Smooth muscle cell (in vitro differentiated cells): Measurements from ENCODE around the gene NR5A2. TPM values are rescaled to one million over a fixed set of nuclear protein-coding genes. Genes with fewer than 3 reads are reported as not detected.

Experiments used
- DNase-seq: peaks from one replicate; lab custom pipeline; 2025; ENCODE audit not compliant: unreplicated experiment; lab: John Stamatoyannopoulos, UW
- H2AFZ ChIP-seq: fragments of 200-600 bp; sonication (generic); 2 replicates; pipeline ENCODE4 v1.6.0; 2016; ENCODE audit warnings: antibody characterized with exemption, low read depth, mild to moderate bottlenecking
- H3F3A ChIP-seq: fragments of 200-600 bp; sonication (generic); 2 replicates; pipeline ENCODE4 v1.6.0; 2017; ENCODE audit warnings: antibody characterized with exemption, low read depth
- H3K27ac ChIP-seq: fragments of 200-600 bp; sonication (generic); 2 replicates; pipeline ENCODE4 v1.5.1; 2016; ENCODE audit warnings: low read depth, mild to moderate bottlenecking
- H3K27me3 ChIP-seq: fragments of 200-600 bp; sonication (generic); 2 replicates; pipeline ENCODE4 v1.6.1; 2016; ENCODE audit warnings: low read depth, mild to moderate bottlenecking
- H3K36me3 ChIP-seq: fragments of 200-600 bp; sonication (generic); 2 replicates; pipeline ENCODE4 v1.5.1; 2016; ENCODE audit warnings: low read depth
- H3K4me1 ChIP-seq: fragments of 200-600 bp; sonication (generic); 2 replicates; pipeline ENCODE4 v1.5.1; 2016; ENCODE audit warnings: low read depth
- H3K4me2 ChIP-seq: fragments of 200-600 bp; sonication (generic); 2 replicates; pipeline ENCODE4 v1.6.0; 2016; ENCODE audit warnings: mild to moderate bottlenecking
- H3K4me3 ChIP-seq: fragments of 200-600 bp; sonication (generic); 2 replicates; pipeline ENCODE4 v1.5.1; 2016; ENCODE audit warnings: mild to moderate bottlenecking
- H3K79me2 ChIP-seq: fragments of 200-600 bp; sonication (generic); 2 replicates; pipeline ENCODE4 v1.6.0; 2016; ENCODE audit warnings: low read depth, mild to moderate bottlenecking
- H3K9ac ChIP-seq: fragments of 200-600 bp; sonication (generic); 2 replicates; pipeline ENCODE4 v1.6.0; 2016; ENCODE audit warnings: low read depth
- H3K9me3 ChIP-seq: fragments of 200-600 bp; sonication (generic); replicated peaks from 2 replicates; pipeline ENCODE4 v1.5.1; 2016; ENCODE audit warnings: low read depth
- H4K20me1 ChIP-seq: fragments of 200-600 bp; sonication (generic); 2 replicates; pipeline ENCODE4 v1.6.0; 2016; ENCODE audit warnings: low read depth
- WGBS: methylation state at CpG from one replicate; pipeline ENCODE4 v1.1.7; 2016; ENCODE audit warnings: low lambda C conversion rate; 5-methylcytosine and 5-hydroxymethylcytosine counted together
- polyA plus RNA-seq: library from polyadenylated mRNA; unstranded; fragments of >200 nt; fragmentation: Nextera tagmentation; extraction: Ambion mirVana; gene quantifications from 2 replicates; pipeline ENCODE4 v1.2.1, GENCODE V29; 2016
- total RNA-seq: library from RNA; depleted of rRNA; stranded (reverse); fragments of >200 nt; gene quantifications from 2 replicates; pipeline ENCODE4 v1.2.3, GENCODE V29; 2014
- TF ChIP-seq, protein P1 (sequence below): fragments of 200-600 bp; sonication (generic); IDR thresholded peaks from 2 replicates; pipeline ENCODE4 v1.5.1; 2017; ENCODE audit warnings: borderline replicate concordance, mild to moderate bottlenecking, antibody characterized with exemption; ENCODE audit not compliant: insufficient read depth, poor library complexity, severe bottlenecking

The NR5A2 gene
- total and polyA plus RNA-seq, 2 experiments from 2014 or later, result 0.14 to 0.22 TPM

DNA sequence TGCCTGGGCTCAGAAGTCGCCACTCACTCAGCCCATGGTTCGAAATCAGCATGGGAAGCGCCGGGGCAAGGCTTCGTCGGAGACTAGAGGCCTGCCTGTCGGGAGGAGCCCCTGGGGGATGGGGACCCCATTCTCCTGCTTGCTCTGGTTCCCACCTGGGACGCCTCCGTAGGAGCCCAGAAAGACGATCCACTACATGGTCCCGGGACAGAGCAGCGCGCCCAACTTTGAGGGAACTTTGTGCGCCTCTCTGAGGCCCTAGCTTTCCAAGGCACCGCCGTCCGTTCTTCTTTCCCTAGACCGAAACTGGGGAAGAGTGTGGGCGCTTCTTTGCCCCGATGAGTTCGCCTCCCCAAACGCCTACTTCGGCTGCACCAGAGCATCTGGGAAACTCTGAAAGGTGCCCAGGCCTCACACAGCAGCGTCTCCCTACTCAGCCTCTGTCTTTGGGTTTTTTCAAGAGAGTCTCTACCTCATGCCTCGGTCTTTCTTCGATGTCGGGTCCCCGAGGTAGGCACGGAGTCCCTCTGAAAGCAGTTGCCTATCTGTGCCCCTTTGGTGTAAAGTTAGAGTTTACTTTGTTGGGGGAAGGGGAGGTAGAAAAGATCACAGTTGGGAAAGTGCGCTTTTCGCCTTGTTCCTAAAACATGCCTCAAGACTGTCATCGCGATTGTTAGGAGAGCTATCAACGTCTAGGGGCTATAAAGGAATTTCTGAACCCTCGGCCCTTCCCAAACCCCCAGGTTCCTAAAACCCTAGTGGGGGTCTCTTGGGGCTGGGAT, 14.0 kb downstream of the NR5A2 start:
- no peaks in the 10 kb centered on the region for H3K9me3 ChIP-seq
- no peak for DNase-seq
- WGBS, result 4% methylated on average over 35 of the region's 35 CpGs
- H3F3A ChIP-seq, result no peaks in the 10 kb centered on the region
- peaks cover 30% of the 10 kb centered on the region for H3K4me1 ChIP-seq
- TF ChIP-seq, protein P1, sequence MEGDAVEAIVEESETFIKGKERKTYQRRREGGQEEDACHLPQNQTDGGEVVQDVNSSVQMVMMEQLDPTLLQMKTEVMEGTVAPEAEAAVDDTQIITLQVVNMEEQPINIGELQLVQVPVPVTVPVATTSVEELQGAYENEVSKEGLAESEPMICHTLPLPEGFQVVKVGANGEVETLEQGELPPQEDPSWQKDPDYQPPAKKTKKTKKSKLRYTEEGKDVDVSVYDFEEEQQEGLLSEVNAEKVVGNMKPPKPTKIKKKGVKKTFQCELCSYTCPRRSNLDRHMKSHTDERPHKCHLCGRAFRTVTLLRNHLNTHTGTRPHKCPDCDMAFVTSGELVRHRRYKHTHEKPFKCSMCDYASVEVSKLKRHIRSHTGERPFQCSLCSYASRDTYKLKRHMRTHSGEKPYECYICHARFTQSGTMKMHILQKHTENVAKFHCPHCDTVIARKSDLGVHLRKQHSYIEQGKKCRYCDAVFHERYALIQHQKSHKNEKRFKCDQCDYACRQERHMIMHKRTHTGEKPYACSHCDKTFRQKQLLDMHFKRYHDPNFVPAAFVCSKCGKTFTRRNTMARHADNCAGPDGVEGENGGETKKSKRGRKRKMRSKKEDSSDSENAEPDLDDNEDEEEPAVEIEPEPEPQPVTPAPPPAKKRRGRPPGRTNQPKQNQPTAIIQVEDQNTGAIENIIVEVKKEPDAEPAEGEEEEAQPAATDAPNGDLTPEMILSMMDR, result no peak
- H3K9ac ChIP-seq, result no peak overlapping the region
- no peaks in the 10 kb centered on the region for H3K36me3 ChIP-seq
- peaks cover 100% of the 10 kb centered on the region for H3K27me3 ChIP-seq
- H3K4me3 ChIP-seq, result peak overlapping the region; percentile 59
- no peak overlapping the region for H2AFZ ChIP-seq
- H3K27ac ChIP-seq, result no peak overlapping the region
- peak overlapping the region; percentile 99 for H3K4me2 ChIP-seq
- H4K20me1 ChIP-seq, result peaks cover 5% of the 10 kb centered on the region
- H3K79me2 ChIP-seq, result no peaks in the 10 kb centered on the region

DNA sequence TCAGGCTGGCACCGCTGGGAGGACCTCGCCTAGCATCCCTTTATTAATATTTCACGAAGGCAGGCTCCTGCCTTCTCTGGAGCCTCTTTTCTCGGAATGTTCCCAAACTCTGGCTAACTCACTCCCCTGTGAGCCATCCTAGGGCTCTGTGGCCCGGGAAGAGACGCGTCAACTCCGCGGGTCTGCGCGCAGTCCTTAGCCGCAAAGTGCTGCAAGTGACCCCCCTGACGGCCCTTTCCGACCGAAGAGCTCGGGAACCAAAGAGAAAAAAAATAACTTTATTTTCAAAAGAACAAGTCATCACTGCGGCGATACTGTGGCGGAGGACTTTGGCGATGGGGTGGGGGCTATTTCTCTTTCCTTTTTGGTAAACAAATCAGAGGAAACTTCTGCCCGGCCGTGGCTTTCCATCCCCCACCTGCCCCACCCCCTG, 14.6 kb downstream of the NR5A2 start:
- no peak overlapping the region for H3K9ac ChIP-seq
- WGBS, result 3% methylated on average over 22 of the region's 22 CpGs
- no peak overlapping the region for H2AFZ ChIP-seq
- H3K4me2 ChIP-seq, result peak overlapping the region; percentile 86
- H3F3A ChIP-seq, result no peaks in the 10 kb centered on the region
- DNase-seq, result no peak
- no peaks in the 10 kb centered on the region for H3K36me3 ChIP-seq
- H3K4me1 ChIP-seq, result peaks cover 30% of the 10 kb centered on the region
- H3K27me3 ChIP-seq, result peaks cover 100% of the 10 kb centered on the region
- TF ChIP-seq, protein P1, result no peak
- no peaks in the 10 kb centered on the region for H3K79me2 ChIP-seq
- H3K4me3 ChIP-seq, result peak overlapping the region; percentile 59
- H4K20me1 ChIP-seq, result peaks cover 5% of the 10 kb centered on the region
- H3K9me3 ChIP-seq, result no peaks in the 10 kb centered on the region
- no peak overlapping the region for H3K27ac ChIP-seq

DNA sequence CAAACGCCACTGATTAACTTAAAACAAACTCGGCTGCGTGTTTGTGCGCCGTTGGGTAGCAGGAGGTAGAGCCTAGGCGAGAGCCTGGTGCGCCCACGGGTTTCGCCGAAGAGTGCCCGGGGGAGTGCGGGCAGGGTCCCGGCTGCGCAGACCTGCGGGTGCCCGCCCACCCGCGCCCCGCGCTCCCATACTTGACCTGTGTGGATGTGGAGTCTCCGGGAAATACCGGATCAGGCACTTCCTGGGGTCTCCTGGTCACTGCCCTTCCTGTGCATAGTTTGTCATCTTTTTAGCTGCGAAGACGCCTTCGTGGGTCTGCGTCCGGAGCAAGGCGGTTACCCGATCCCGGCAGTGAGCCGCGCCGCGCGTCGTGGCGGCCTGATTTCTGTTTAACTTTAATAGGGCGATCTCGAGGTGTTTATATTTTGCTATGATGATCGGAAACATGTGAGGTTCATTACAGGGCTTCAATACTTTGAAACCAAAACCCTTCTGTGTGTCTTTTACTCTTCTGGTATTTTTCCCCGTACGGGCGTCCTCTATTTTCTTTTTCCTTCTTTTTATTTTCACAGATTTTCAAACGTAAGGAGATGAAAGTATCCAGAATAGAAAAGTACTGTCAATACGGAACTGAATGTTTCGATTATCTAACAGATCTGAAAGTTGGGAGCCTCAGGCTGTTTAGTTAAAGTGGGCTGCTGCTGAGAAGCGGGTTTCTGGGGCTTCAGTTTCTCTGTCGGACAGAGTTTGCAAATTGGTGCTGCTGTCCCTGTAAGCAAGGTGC, 15.2 kb downstream of the NR5A2 start:
- Histone ChIP-seq H4K20me1 (peaks cover 5% of the 10 kb centered on the region), H3K36me3 (no peaks in the 10 kb centered on the region), H3K4me1 (peaks cover 30% of the 10 kb centered on the region), H3K27ac (no peak overlapping the region), H3K9me3 (no peaks in the 10 kb centered on the region), H3K27me3 (peaks cover 95% of the 10 kb centered on the region), H3K4me3 (peak overlapping the region; percentile 59), H3K79me2 (no peaks in the 10 kb centered on the region), H2AFZ (peak overlapping the region; percentile 8), H3K9ac (no peak overlapping the region), H3K4me2 (peak overlapping the region; percentile 86), H3F3A (no peaks in the 10 kb centered on the region)
- DNase-seq, result no peak
- TF ChIP-seq, protein P1, result no peak
- under 1% methylated on average over 41 of the region's 48 CpGs for WGBS
